ENCODE results near the gene AKAP7. TPM values are rescaled to one million over a fixed set of nuclear protein-coding genes. Genes with fewer than 3 reads are reported as not detected.

Gene AKAP7
- total RNA-seq, 4 donors from 2014 or later = 6.2 to 18.7 (median 8.4) TPM

GRCh38 chr6:131250936-131251335 lies 115.7 kb downstream of the AKAP7 start:
- Histone ChIP-seq H3K4me1 (peaks cover 9 to 26% (median 19%) of the 10 kb centered on the region in 4 donors), H3K27ac (replicated peaks in 1 of 4) (no peak overlapping the region), H3K9me3 (no peaks in the 10 kb centered on the region), H3K36me3 (no peaks in the 10 kb centered on the region), H3K4me3 (peak overlapping the region in 1 of 4 donors; percentile 36), H3K27me3 (no peaks in the 10 kb centered on the region)
- 44% methylated on average over 3 of the region's 3 CpGs for WGBS
- no peak for DNase-seq (ENCODE audit: extremely low spot score)
- intact Hi-C loops (cut with DNase I) = no loop called here
- TF ChIP-seq POLR2A (IDR thresholded peaks at IDR 0.05; ENCODE audit: low read depth) (no peak), CTCF (IDR thresholded peaks at IDR 0.05) (no peak), POLR2AphosphoS5 (IDR thresholded peaks at IDR 0.05) (no peak), EP300 (IDR thresholded peaks at IDR 0.05) (no peak)

- no peak overlapping the region for H3K27ac ChIP-seq (replicated peaks in 1 of 4)
- TF ChIP-seq POLR2A (IDR thresholded peaks at IDR 0.05; ENCODE audit: low read depth) = no peak
- TF ChIP-seq EP300 (IDR thresholded peaks at IDR 0.05) = no peak
- no peak for TF ChIP-seq POLR2AphosphoS5 (IDR thresholded peaks at IDR 0.05)
- no peak for TF ChIP-seq CTCF (IDR thresholded peaks at IDR 0.05)
- no peaks in the 10 kb centered on the region for H3K36me3 ChIP-seq
- peaks cover 9 to 26% (median 19%) of the 10 kb centered on the region in 4 donors for H3K4me1 ChIP-seq
- no peak overlapping the region for H3K4me3 ChIP-seq
- H3K9me3 ChIP-seq = no peaks in the 10 kb centered on the region
- H3K27me3 ChIP-seq = no peaks in the 10 kb centered on the region
- 38% methylated on average over 3 of the region's 3 CpGs for WGBS
- no peak for DNase-seq (ENCODE audit: extremely low spot score)
- intact Hi-C loops (cut with DNase I) = no loop called here
Measured at GRCh38 chr6:131251590-131252199, 116.4 kb downstream of the AKAP7 start.

- no peak for TF ChIP-seq POLR2AphosphoS5 (IDR thresholded peaks at IDR 0.05)
- no peak for TF ChIP-seq POLR2A (IDR thresholded peaks at IDR 0.05; ENCODE audit: low read depth)
- TF ChIP-seq EP300 (IDR thresholded peaks at IDR 0.05) = no peak
- no peak for TF ChIP-seq CTCF (IDR thresholded peaks at IDR 0.05)
- H3K4me3 ChIP-seq = no peak overlapping the region
- no peak overlapping the region for H3K27ac ChIP-seq (replicated peaks in 1 of 4)
- no peaks in the 10 kb centered on the region for H3K9me3 ChIP-seq
- H3K36me3 ChIP-seq = no peaks in the 10 kb centered on the region
- no peak for DNase-seq (ENCODE audit: extremely low spot score)
- H3K27me3 ChIP-seq = no peaks in the 10 kb centered on the region
- intact Hi-C loops (cut with DNase I) = no loop called here
- H3K4me1 ChIP-seq = peaks cover 9 to 19% (median 12%) of the 10 kb centered on the region in 4 donors
Measured at GRCh38 chr6:131255434-131255833, 120.2 kb downstream of the AKAP7 start.

GRCh38 chr6:131255911-131256310 lies 120.6 kb downstream of the AKAP7 start:
- TF ChIP-seq EP300 (IDR thresholded peaks at IDR 0.05) (no peak), CTCF (IDR thresholded peaks at IDR 0.05) (no peak), POLR2A (IDR thresholded peaks at IDR 0.05; ENCODE audit: low read depth) (no peak), POLR2AphosphoS5 (IDR thresholded peaks at IDR 0.05) (no peak)
- no peak overlapping the region for H3K27ac ChIP-seq (replicated peaks in 1 of 4)
- H3K36me3 ChIP-seq = no peaks in the 10 kb centered on the region
- 87% methylated on average over 2 of the region's 2 CpGs for WGBS
- peaks cover 6 to 14% (median 7%) of the 10 kb centered on the region in 4 donors for H3K4me1 ChIP-seq
- intact Hi-C loops (cut with DNase I) = no loop called here
- DNase-seq (ENCODE audit: extremely low spot score) = no peak
- no peaks in the 10 kb centered on the region for H3K27me3 ChIP-seq
- no peak overlapping the region for H3K4me3 ChIP-seq
- no peaks in the 10 kb centered on the region for H3K9me3 ChIP-seq

- intact Hi-C loops (cut with DNase I) = no loop called here
- Histone ChIP-seq H3K4me3 (no peak overlapping the region), H3K36me3 (no peaks in the 10 kb centered on the region), H3K4me1 (peaks cover 0 to 4% (median under 1%) of the 10 kb centered on the region in 4 donors), H3K27me3 (no peaks in the 10 kb centered on the region), H3K27ac (replicated peaks in 1 of 4) (no peak overlapping the region), H3K9me3 (no peaks in the 10 kb centered on the region)
- 90% methylated on average over 2 of the region's 2 CpGs for WGBS
- TF ChIP-seq EP300 (IDR thresholded peaks at IDR 0.05) (no peak), POLR2A (IDR thresholded peaks at IDR 0.05; ENCODE audit: low read depth) (no peak), CTCF (IDR thresholded peaks at IDR 0.05) (no peak)
- no peak for DNase-seq (ENCODE audit: extremely low spot score)
Measured at GRCh38 chr6:131257104-131257503, 121.8 kb downstream of the AKAP7 start.
